GM18520 (cell line): ENCODE data around the gene ARF3.
"Not testable (repeated sequence)": the region's sequence is repeated elsewhere in the genome, so short reads cannot be mapped to it uniquely, and the experiment has no call there.

Experiments used
- ATAC-seq: cut with Tn5 transposase; IDR thresholded peaks from one replicate; pipeline ENCODE4 v1.9.1; 2021; ENCODE audit not compliant: unreplicated experiment

Gene ARF3

GRCh38 chr12:48932878-48933277 lies 24.4 kb downstream of the ARF3 start:
- ATAC-seq = no peak

DNA sequence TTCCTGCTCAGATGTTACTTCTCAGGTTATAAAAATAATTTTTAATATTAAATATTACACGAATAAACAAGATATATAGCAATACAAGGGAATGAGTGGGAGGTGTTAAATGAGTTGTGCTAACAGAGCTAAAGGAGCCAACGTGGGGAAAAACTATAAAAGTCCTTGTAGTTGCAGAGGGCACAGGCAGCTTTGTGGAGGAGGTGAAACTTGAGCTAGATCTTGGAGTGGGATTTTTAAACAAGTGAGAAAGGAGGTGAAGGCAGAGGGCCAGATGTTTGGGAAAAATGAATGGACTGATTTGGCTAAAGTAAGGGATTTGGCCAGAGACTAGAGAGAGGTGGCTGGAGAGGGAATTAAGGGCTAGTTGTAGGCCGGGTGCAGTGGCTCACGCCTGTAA lies 26.8 kb downstream of the ARF3 start:
- no peak for ATAC-seq

DNA sequence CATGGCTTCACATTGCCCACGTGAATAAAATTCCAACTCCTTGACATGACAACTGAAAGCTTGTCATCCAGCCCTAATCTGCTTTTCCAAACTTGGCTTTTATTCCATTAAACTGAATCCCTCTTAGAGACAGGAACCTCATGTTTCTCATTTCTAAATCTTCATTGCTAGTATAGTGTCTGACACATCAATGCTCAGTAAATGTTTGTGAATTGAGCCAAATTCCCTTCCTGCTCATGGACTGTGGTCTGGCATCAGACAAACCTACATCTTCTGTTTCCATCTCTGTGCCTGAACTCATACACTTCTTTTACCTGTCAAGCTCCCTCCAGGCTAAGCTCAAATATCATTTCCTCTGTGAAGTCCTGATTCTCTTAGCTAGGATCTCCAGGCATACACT lies 27.7 kb downstream of the ARF3 start:
- no peak for ATAC-seq

GRCh38 chr12:48927261-48927660 lies 30.0 kb downstream of the ARF3 start:
- ATAC-seq = no peak

- ATAC-seq = peak; percentile 59
Measured at GRCh38 chr12:48925304-48926011, 31.8 kb downstream of the ARF3 start, which contains the start of gene FKBP11. Gene FKBP11, minus strand, starts transcription at chr12:48925492. Its CDS starts 64 bp downstream, at chr12:48925428.

- ATAC-seq = peak; percentile 60
Measured at GRCh38 chr12:48924617-48925303, 32.5 kb downstream of the ARF3 start.

DNA sequence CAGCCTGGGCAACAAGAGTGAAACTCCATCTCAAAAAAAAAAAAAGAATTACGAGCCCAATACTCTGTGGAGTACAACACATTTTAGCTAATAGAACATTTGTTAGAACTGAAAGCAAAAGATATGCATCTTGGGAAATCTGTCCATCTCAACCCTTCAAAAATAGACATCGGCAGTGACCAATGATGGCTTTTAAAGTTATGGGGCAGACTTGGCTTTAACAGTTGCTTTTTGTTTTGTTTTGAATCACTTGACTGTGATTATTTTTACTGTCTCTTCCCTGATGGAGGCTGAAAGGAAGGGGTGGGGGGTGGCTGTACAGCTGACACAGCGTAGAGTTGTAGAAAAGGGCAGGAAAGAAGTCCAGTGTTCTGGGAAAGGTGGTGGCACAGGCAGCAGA lies 34.2 kb downstream of the ARF3 start:
- no peak for ATAC-seq

DNA sequence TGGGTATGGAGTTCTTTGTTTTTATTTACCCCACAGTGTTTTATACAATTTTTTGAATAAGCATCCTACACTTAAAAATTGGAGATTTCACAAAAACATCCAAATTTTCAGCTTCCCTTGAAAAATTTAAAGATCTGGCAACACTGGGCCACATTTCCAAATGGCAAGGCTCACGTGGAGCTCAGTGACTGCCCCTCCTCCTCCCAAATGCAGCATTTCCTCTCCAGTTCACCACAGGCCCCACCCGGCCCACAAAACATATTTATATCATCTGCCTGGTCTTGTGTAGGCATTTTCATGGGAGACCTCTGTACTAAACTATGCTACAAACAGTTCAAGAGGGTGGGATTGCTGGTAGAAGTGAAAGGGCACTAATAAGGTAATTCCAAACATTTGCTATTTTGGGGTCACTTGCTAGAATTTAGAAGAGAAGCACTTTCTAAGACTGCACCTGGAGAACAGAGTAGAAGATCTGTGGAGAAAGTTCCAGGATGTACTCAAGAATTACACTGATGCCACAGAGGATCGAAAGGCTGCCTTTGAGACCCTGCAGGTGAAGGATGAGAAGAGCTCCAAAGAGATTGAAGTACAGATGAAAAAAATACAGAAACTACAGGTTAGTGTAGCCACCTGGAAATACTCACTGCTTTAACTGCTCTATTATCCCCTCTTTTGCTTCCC lies 39.3 kb downstream of the ARF3 start:
- ATAC-seq = no peak

- ATAC-seq = no peak
Measured at GRCh38 chr12:48910196-48910595, 47.1 kb downstream of the ARF3 start.

DNA sequence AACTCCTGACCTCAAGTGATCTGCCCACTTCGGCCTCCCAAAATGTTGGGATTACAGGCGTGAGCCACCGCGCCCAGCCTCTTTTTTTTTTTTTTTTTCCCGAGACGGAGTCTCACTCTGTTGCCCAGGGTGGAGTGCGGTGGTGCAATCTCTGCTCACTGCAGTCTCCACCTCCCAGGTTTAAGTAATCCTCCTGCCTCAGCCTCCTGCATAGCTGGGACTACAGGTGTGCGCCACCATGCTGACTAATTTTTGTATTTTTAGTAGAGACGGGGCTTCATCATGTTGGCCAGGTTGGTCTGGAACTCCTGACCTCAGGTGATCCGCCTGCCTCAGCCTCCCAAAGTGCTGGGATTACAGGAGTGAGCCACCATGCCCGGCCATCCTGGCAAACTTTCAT lies 47.6 kb downstream of the ARF3 start:
- ATAC-seq = not testable (repeated sequence)

DNA sequence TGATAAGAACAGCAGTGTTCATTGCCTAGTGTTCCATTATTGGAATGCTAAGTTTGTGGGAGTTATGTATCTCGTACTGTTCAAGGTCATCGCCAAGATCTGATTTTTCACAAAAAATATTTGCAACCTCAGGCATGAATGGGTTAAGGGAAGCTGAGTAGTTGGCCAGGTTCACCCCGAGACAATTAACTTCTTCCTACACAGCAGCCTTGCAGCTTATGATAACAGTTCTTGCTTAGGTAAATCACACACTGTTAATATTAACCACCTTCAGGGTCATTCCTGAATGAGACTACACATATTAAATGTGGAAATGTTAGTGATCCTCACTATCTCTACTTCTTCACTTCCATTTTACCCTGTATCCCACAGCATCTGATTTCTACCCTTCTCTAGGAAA lies 50.0 kb downstream of the ARF3 start:
- ATAC-seq = no peak

DNA sequence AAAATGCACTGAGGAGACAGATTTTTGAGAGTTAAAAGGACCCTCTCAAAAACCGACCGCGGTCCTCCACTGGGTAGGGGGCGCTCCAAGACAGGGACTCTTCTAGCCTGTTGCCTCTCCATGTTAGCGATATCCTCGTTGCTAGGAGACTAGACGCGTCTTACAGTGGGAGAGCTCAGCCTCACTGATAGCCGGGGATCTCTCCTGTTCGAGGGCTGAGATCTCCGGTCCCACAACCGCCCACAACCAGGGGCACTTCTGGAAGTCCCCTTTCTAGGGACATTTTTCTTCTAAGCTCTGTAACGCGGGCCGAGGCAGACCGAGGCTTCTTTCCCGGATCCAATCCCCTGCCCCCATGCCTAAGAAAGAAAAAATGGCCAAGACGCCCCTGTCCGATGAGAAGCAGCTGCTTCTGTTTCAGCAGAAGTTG lies 53.3 kb downstream of the ARF3 start:
- ATAC-seq = no peak

DNA sequence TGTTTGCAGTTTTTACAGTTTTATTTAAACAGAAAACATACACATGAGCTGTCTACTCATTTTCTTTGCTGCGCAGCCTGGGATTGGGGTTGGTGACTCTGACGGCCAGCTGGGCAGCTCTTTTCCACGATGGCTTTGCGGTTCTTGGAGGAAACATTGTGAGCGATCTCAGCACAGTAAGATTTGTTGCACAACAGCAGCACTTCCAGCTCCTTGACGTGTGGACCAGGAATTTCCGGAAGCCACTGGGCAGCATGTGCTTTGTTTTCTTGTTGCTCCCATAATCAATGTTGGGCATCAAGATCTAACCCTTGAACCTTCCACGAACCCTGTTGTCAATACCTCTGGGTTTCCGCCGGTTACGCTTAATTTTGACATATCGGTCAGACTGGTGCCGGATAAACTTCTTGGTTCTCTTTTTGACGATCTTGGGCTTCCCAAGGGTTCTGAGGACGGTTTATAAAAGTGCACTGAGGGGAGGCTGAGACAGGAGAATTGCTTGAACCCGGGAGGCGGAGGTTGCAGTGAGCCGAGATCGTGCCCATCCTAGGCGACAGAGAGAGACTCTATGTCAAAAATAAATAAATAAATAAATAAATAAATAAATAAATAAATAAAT lies 53.8 kb downstream of the ARF3 start:
- ATAC-seq = no peak

- peak; percentile 68 for ATAC-seq
Measured at GRCh38 chr12:48901278-48901677, 56.0 kb downstream of the ARF3 start.

DNA sequence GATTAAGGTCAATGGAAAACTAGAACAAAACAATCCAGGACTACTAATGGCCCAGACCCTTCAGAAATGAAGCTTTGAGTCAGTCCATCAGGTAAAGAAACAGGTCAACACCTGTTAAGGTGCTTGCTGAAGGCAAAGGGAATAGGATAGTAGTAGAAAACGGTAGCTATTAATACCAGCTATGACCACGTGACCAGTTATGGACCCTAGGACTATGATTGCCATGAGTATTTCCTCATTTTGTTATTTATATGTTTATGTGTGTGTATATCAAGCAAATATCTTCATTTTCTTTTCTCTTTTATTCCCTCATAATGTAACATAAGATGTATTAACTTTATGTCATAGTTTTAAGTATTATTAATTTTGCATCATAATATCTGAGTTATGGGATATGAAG lies 57.6 kb downstream of the ARF3 start:
- no peak for ATAC-seq

GRCh38 chr12:48894271-48894670 lies 63.0 kb downstream of the ARF3 start:
- no peak for ATAC-seq

- no peak for ATAC-seq
Measured at GRCh38 chr12:48890657-48891418, 66.4 kb downstream of the ARF3 start.

DNA sequence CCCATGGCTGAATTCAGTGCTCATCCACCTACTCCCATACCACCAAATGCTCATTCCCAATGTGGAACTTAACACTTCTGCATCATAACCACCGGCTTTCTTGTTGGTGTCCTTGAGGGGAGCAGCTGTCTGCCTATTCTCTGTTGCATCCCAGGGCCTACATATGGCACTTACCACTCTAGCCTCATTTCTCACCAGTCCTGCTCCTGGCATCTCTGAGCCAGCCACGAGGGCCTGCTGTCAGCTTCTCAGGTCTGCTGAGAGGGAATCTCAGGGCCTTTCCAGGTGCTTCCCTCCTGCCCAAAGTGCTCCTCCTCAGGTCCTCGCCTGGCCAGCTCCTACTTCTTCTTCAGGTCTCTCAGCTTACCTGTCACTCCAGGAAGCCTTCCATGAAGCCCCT lies 67.6 kb downstream of the ARF3 start:
- ATAC-seq = no peak
